ENCODE data around the gene TTK.

DNA sequence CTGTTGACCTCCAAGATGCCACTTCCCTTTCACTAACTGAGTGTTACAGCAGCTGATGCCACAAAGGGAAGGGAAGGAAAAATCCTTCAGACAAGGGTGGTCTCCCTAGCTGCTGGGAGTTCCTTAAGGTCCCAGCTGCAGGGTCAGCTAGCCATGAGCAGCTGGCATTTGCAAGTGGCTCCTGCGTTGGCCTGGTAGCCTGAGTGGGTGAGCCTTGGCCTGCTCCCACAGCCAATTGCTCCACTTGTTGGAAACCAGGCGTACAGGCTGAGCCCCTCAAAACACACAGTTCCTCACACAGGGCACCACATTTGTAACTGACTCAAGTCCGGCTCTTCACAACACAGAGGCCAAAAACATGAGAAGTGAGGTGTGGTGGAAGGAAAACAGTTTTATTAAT is 16.7 kb downstream of the TTK start:
- TF ChIP-seq, protein P1, sequence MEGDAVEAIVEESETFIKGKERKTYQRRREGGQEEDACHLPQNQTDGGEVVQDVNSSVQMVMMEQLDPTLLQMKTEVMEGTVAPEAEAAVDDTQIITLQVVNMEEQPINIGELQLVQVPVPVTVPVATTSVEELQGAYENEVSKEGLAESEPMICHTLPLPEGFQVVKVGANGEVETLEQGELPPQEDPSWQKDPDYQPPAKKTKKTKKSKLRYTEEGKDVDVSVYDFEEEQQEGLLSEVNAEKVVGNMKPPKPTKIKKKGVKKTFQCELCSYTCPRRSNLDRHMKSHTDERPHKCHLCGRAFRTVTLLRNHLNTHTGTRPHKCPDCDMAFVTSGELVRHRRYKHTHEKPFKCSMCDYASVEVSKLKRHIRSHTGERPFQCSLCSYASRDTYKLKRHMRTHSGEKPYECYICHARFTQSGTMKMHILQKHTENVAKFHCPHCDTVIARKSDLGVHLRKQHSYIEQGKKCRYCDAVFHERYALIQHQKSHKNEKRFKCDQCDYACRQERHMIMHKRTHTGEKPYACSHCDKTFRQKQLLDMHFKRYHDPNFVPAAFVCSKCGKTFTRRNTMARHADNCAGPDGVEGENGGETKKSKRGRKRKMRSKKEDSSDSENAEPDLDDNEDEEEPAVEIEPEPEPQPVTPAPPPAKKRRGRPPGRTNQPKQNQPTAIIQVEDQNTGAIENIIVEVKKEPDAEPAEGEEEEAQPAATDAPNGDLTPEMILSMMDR (conservative IDR thresholded peaks at IDR 0.05; ENCODE audit: low read depth in 2 of 2) = no peak
- TF ChIP-seq, protein P2, sequence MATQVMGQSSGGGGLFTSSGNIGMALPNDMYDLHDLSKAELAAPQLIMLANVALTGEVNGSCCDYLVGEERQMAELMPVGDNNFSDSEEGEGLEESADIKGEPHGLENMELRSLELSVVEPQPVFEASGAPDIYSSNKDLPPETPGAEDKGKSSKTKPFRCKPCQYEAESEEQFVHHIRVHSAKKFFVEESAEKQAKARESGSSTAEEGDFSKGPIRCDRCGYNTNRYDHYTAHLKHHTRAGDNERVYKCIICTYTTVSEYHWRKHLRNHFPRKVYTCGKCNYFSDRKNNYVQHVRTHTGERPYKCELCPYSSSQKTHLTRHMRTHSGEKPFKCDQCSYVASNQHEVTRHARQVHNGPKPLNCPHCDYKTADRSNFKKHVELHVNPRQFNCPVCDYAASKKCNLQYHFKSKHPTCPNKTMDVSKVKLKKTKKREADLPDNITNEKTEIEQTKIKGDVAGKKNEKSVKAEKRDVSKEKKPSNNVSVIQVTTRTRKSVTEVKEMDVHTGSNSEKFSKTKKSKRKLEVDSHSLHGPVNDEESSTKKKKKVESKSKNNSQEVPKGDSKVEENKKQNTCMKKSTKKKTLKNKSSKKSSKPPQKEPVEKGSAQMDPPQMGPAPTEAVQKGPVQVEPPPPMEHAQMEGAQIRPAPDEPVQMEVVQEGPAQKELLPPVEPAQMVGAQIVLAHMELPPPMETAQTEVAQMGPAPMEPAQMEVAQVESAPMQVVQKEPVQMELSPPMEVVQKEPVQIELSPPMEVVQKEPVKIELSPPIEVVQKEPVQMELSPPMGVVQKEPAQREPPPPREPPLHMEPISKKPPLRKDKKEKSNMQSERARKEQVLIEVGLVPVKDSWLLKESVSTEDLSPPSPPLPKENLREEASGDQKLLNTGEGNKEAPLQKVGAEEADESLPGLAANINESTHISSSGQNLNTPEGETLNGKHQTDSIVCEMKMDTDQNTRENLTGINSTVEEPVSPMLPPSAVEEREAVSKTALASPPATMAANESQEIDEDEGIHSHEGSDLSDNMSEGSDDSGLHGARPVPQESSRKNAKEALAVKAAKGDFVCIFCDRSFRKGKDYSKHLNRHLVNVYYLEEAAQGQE (IDR thresholded peaks at IDR 0.05; ENCODE audit: unreplicated experiment) = no peak
- no peak for TF ChIP-seq EZH2phosphoT487 (IDR thresholded peaks at IDR 0.05; ENCODE audit: unreplicated experiment)
- TF ChIP-seq NANOG (IDR thresholded peaks at IDR 0.05; ENCODE audit: borderline replicate concordance) = no peak
- TF ChIP-seq POLR2AphosphoS5 (IDR thresholded peaks at IDR 0.05; ENCODE audit: low read depth) = no peak
- TF ChIP-seq JUNB (IDR thresholded peaks at IDR 0.05; ENCODE audit: unreplicated experiment) = no peak
